Measurements from ENCODE around the gene PLEKHA4. TPM values are rescaled to one million over a fixed set of nuclear protein-coding genes. Genes with fewer than 3 reads are reported as not detected.

The PLEKHA4 gene
- total RNA-seq, 4 donors from 2014 or later, result 11.4 to 27.4 (median 18.9) TPM

GRCh38 chr19:48813123-48813913 is 55.1 kb downstream of the PLEKHA4 start:
- no peak for DNase-seq (ENCODE audit: extremely low spot score)
- TF ChIP-seq EP300 (IDR thresholded peaks at IDR 0.05), result no peak
- TF ChIP-seq CTCF (IDR thresholded peaks at IDR 0.05), result peak in 1 of 3 experiments; percentile 10
- TF ChIP-seq POLR2A (IDR thresholded peaks at IDR 0.05; ENCODE audit: low read depth), result no peak
- intact Hi-C loops (cut with DNase I), result no loop called here

GRCh38 chr19:48812094-48812929 is 56.1 kb downstream of the PLEKHA4 start:
- H3K27me3 ChIP-seq, result no peaks in the 10 kb centered on the region
- 16% methylated on average over 37 of the region's 39 CpGs for WGBS
- TF ChIP-seq POLR2A (IDR thresholded peaks at IDR 0.05; ENCODE audit: low read depth), result peak; percentile 68
- TF ChIP-seq EP300 (IDR thresholded peaks at IDR 0.05), result peak; percentile 82
- peak; percentile 91 to 95 for TF ChIP-seq POLR2AphosphoS5 (IDR thresholded peaks at IDR 0.05)
- TF ChIP-seq CTCF (IDR thresholded peaks at IDR 0.05), result no peak
- H3K4me3 ChIP-seq, result peak overlapping the region; percentile 70 to 90 (median 74)
- H3K4me1 ChIP-seq, result peaks cover 15 to 55% (median 51%) of the 10 kb centered on the region in 4 donors
- H3K27ac ChIP-seq (replicated peaks in 1 of 4), result peak overlapping the region; percentile 85 to 95 (median 92)
- peak; percentile 98 for DNase-seq (ENCODE audit: extremely low spot score)
- H3K36me3 ChIP-seq, result peaks cover 0 to 7% (median 6%) of the 10 kb centered on the region in 4 donors
- H3K9me3 ChIP-seq, result no peaks in the 10 kb centered on the region
- intact Hi-C loops (cut with DNase I), result no loop called here

More at GRCh38 chr19:48813123-48813913, 55.1 kb downstream of the PLEKHA4 start:
- no peaks in the 10 kb centered on the region for H3K27me3 ChIP-seq
- no peak overlapping the region for H3K4me3 ChIP-seq
- H3K9me3 ChIP-seq, result no peaks in the 10 kb centered on the region
- peaks cover 15 to 48% (median 42%) of the 10 kb centered on the region in 4 donors for H3K4me1 ChIP-seq
- no peaks in the 10 kb centered on the region for H3K36me3 ChIP-seq
- peak overlapping the region; percentile 85 to 95 (median 92) for H3K27ac ChIP-seq (replicated peaks in 1 of 4)
- 88% methylated on average over 21 of the region's 21 CpGs for WGBS

- H3K4me1 ChIP-seq, result peaks cover 15 to 63% (median 56%) of the 10 kb centered on the region in 4 donors
- peak overlapping the region; percentile 85 to 95 (median 92) for H3K27ac ChIP-seq (replicated peaks in 1 of 4)
- intact Hi-C loops (cut with DNase I), result no loop called here
- H3K36me3 ChIP-seq, result peaks cover 0 to 17% (median 12%) of the 10 kb centered on the region in 4 donors
- TF ChIP-seq CTCF (IDR thresholded peaks at IDR 0.05) (no peak), POLR2AphosphoS5 (IDR thresholded peaks at IDR 0.05) (no peak), POLR2A (IDR thresholded peaks at IDR 0.05; ENCODE audit: low read depth) (no peak), EP300 (IDR thresholded peaks at IDR 0.05) (no peak)
- H3K27me3 ChIP-seq, result no peaks in the 10 kb centered on the region
- H3K9me3 ChIP-seq, result no peaks in the 10 kb centered on the region
- no peak for DNase-seq (ENCODE audit: extremely low spot score)
- WGBS, result 17% methylated on average over 7 of the region's 7 CpGs
- peak overlapping the region; percentile 70 to 90 (median 74) for H3K4me3 ChIP-seq
Observed at GRCh38 chr19:48810151-48810550, 58.3 kb downstream of the PLEKHA4 start.

GRCh38 chr19:48807590-48808308 is 60.7 kb downstream of the PLEKHA4 start:
- WGBS, result 85% methylated on average over 11 of the region's 13 CpGs
- intact Hi-C loops (cut with DNase I), result no loop called here
- no peak for DNase-seq (ENCODE audit: extremely low spot score)

More at GRCh38 chr19:48807590-48808308, 60.7 kb downstream of the PLEKHA4 start:
- TF ChIP-seq POLR2A (IDR thresholded peaks at IDR 0.05; ENCODE audit: low read depth) (no peak), EP300 (IDR thresholded peaks at IDR 0.05) (no peak), CTCF (IDR thresholded peaks at IDR 0.05) (no peak), POLR2AphosphoS5 (IDR thresholded peaks at IDR 0.05) (no peak)
- Histone ChIP-seq H3K27ac (replicated peaks in 1 of 4) (no peak overlapping the region), H3K9me3 (no peaks in the 10 kb centered on the region), H3K36me3 (peaks cover 0 to 23% (median 12%) of the 10 kb centered on the region in 4 donors), H3K27me3 (no peaks in the 10 kb centered on the region), H3K4me1 (peaks cover 13 to 57% (median 49%) of the 10 kb centered on the region in 4 donors), H3K4me3 (no peak overlapping the region)

Measured in esophagus muscularis mucosa (tissue), 4 donors.